PC-3 (cell line): Measurements from ENCODE around the gene TRAK1. TPM values are rescaled to one million over a fixed set of nuclear protein-coding genes. Genes with fewer than 3 reads are reported as not detected.
"Not testable (repeated sequence)": the region's sequence is repeated elsewhere in the genome, so short reads cannot be mapped to it uniquely, and the experiment has no call there.

Source experiments
- ATAC-seq: fragments of 200-7000 bp; cut with Tn5 transposase; 2 replicates; pipeline ENCODE4 v1.9.1; 2020; ENCODE audit warnings: mild to moderate bottlenecking, moderate library complexity
- BruUV-seq: library from RNA; stranded (reverse); fragments of 400-500 nt; replicated peaks from 2 replicates; lab custom pipeline; 2021; lab: Mats Ljungman, UMichigan
- CTCF ChIA-PET: fragments of 300-600 bp; sonication (Branson Sonifier 250); formaldehyde crosslinking; loops from one replicate; lab custom pipeline; 2022; ENCODE audit warnings: antibody characterized with exemption; lab: Charles Lee
- POLR2A ChIA-PET: fragments of 300-600 bp; sonication (Branson Sonifier 250); formaldehyde crosslinking; loops from one replicate; lab custom pipeline; 2022; ENCODE audit warnings: antibody characterized with exemption; ENCODE audit not compliant: unreplicated experiment; lab: Charles Lee
- DNase-seq: peaks from one replicate; pipeline ENCODE4 v3.0.0-alpha.2; 2015
- H2AFZ ChIP-seq: fragments of 300-600 bp; sonication (generic); 2 replicates; pipeline ENCODE4 v1.6.0; 2016; ENCODE audit warnings: antibody characterized with exemption, low read length
- H3F3A ChIP-seq: fragments of 300-600 bp; sonication (generic); one replicate; pipeline ENCODE4 v1.6.0; 2017; ENCODE audit warnings: antibody characterized with exemption, low read length, control low read depth, mild to moderate bottlenecking; ENCODE audit not compliant: unreplicated experiment
- H3K27ac ChIP-seq: fragments of 300-600 bp; sonication (generic); 2 replicates; pipeline ENCODE4 v1.5.1; 2016; ENCODE audit warnings: mild to moderate bottlenecking, low read length
- H3K27me3 ChIP-seq: fragments of 300-600 bp; sonication (generic); 2 replicates; pipeline ENCODE4 v1.6.1; 2016; ENCODE audit warnings: low read length, mixed read lengths
- H3K36me3 ChIP-seq: fragments of 300-600 bp; sonication (generic); 2 replicates; pipeline ENCODE4 v1.6.1; 2016; ENCODE audit warnings: low read depth, mixed run types, low read length, mixed read lengths
- H3K4me1 ChIP-seq: fragments of 300-600 bp; sonication (generic); 2 replicates; pipeline ENCODE4 v1.5.1; 2016; ENCODE audit warnings: low read length; ENCODE audit not compliant: insufficient read depth
- H3K4me2 ChIP-seq: fragments of 300-600 bp; sonication (generic); 2 replicates; pipeline ENCODE4 v1.6.0; 2016; ENCODE audit warnings: low read length
- H3K4me3 ChIP-seq: fragments of 300-600 bp; sonication (generic); 2 replicates; pipeline ENCODE4 v1.5.1; 2016; ENCODE audit warnings: mild to moderate bottlenecking, low read length, mixed read lengths
- H3K79me2 ChIP-seq: fragments of 300-600 bp; sonication (generic); 2 replicates; pipeline ENCODE4 v1.6.1; 2017; ENCODE audit warnings: low read length, mixed read lengths
- H3K9ac ChIP-seq: fragments of 300-600 bp; sonication (generic); 2 replicates; pipeline ENCODE4 v1.6.0; 2016; ENCODE audit warnings: mild to moderate bottlenecking, low read length
- H3K9me2 ChIP-seq: fragments of 300-600 bp; sonication (generic); replicated peaks from 2 replicates; pipeline ENCODE4 v1.6.1; 2016; ENCODE audit warnings: mixed run types, low read length, mixed read lengths
- H3K9me3 ChIP-seq: fragments of 300-600 bp; sonication (generic); 2 replicates; pipeline ENCODE4 v1.6.1; 2016; ENCODE audit warnings: low read length, mixed read lengths
- H4K20me1 ChIP-seq: fragments of 300-600 bp; sonication (generic); 2 replicates; pipeline ENCODE4 v1.6.1; 2016; ENCODE audit warnings: low read length, mixed read lengths
- CTCF ChIP-seq: fragments of 300-600 bp; sonication (generic); conservative IDR thresholded peaks from 2 replicates; pipeline ENCODE4 v1.5.1; 2017; ENCODE audit warnings: antibody characterized with exemption, low read depth, mild to moderate bottlenecking, low read length
- EZH2 ChIP-seq: fragments of 300-600 bp; sonication (generic); IDR thresholded peaks from one replicate; pipeline ENCODE4 v1.6.1; 2017; ENCODE audit warnings: antibody characterized with exemption, mild to moderate bottlenecking, low read length; ENCODE audit not compliant: unreplicated experiment
- EZH2phosphoT487 ChIP-seq: fragments of 300-600 bp; sonication (generic); IDR thresholded peaks from 2 replicates; pipeline ENCODE4 v1.6.1; 2018; ENCODE audit warnings: mild to moderate bottlenecking, antibody characterized with exemption, low read length, borderline replicate concordance
- intact Hi-C: fragments of 100-400 bp; cut with micrococcal nuclease; formaldehyde crosslinking; loops from 2 replicates; pipeline ENCODE4 v1.9.0; 2023
- total RNA-seq: library from RNA; depleted of rRNA; stranded (reverse); fragments of >200 nt; gene quantifications from 2 replicates; pipeline ENCODE4 v1.2.3, GENCODE V29; 2014

TRAK1 gene
- total RNA-seq, 1 experiment from 2014 or later: 23.4 TPM

- POLR2A ChIA-PET, CTCF ChIA-PET, H3K9me3 ChIP-seq, H3K9me2 ChIP-seq, H3K27ac ChIP-seq, H3K4me2 ChIP-seq, BruUV-seq, H3K9ac ChIP-seq, intact Hi-C loops, H3K4me3 ChIP-seq, H3K79me2 ChIP-seq, H4K20me1 ChIP-seq, H3K36me3 ChIP-seq, DNase-seq, H3F3A ChIP-seq, H2AFZ ChIP-seq, ATAC-seq, H3K27me3 ChIP-seq, H3K4me1 ChIP-seq: not testable (repeated sequence)
Measured at GRCh38 chr3:42105994-42106393, 14.8 kb downstream of the TRAK1 start.

- no peaks in the 10 kb centered on the region for H3K36me3 ChIP-seq
- no peaks in the 10 kb centered on the region for H3K27me3 ChIP-seq
- ATAC-seq (no peak), DNase-seq (no peak)
- H3K9ac ChIP-seq: no peak overlapping the region
- H3K9me3 ChIP-seq: no peaks in the 10 kb centered on the region
- no peaks in the 10 kb centered on the region for H3K9me2 ChIP-seq
- POLR2A ChIA-PET: no interaction called here
- H3F3A ChIP-seq: no peaks in the 10 kb centered on the region
- TF ChIP-seq EZH2phosphoT487 (no peak), CTCF (no peak), EZH2 (no peak)
- H3K79me2 ChIP-seq: no peaks in the 10 kb centered on the region
- intact Hi-C loops: no loop called here
- H3K27ac ChIP-seq: no peak overlapping the region
- BruUV-seq: no TSS peak
- no peak overlapping the region for H2AFZ ChIP-seq
- no peak overlapping the region for H3K4me2 ChIP-seq
- H4K20me1 ChIP-seq: no peaks in the 10 kb centered on the region
- H3K4me3 ChIP-seq: no peak overlapping the region
- no peaks in the 10 kb centered on the region for H3K4me1 ChIP-seq
- CTCF ChIA-PET: no interaction called here
Measured at GRCh38 chr3:42106646-42107045, 15.5 kb downstream of the TRAK1 start.

DNA sequence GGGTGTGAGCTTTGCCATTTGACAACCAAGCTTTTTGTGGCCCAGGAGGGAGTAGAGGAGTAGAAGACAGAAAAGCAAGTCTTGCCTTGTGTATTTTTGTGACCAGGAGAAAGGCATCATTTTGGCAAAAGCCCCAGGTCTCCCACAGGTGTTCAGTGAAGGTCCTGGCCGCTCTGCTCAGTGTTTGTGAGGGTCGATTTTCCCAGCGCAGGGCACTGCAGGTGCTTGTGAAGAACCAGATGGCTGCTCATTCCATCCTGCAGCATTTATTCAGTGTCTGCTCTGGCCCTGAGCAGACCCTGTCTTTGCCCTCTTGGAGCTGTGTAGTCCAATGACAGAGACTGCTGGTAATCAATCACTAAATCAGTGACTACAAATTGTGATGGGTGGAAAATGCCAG lies 19.5 kb downstream of the TRAK1 start:
- no peaks in the 10 kb centered on the region for H3K36me3 ChIP-seq
- H4K20me1 ChIP-seq: no peaks in the 10 kb centered on the region
- H3K27me3 ChIP-seq: no peaks in the 10 kb centered on the region
- TF ChIP-seq EZH2 (no peak), EZH2phosphoT487 (no peak), CTCF (no peak)
- no peak overlapping the region for H3K9ac ChIP-seq
- H3K4me2 ChIP-seq: no peak overlapping the region
- POLR2A ChIA-PET: no interaction called here
- no peak overlapping the region for H3K4me3 ChIP-seq
- CTCF ChIA-PET: interaction anchor here (0.6 kb wide), 1 partner anchor 26 kb away, joined by 3 read pairs; no protein-coding TSS in a partner anchor
- H3K9me3 ChIP-seq: no peaks in the 10 kb centered on the region
- no peaks in the 10 kb centered on the region for H3K79me2 ChIP-seq
- H3K4me1 ChIP-seq: no peaks in the 10 kb centered on the region
- no peaks in the 10 kb centered on the region for H3K9me2 ChIP-seq
- no peak overlapping the region for H3K27ac ChIP-seq
- no peaks in the 10 kb centered on the region for H3F3A ChIP-seq
- ATAC-seq (no peak), DNase-seq (no peak)
- BruUV-seq: no TSS peak
- intact Hi-C loops: no loop called here
- H2AFZ ChIP-seq: no peak overlapping the region
